Esophagus squamous epithelium (tissue), 4 donors: ENCODE results near the gene CAMTA1.

Experiments used
- CTCF ChIP-seq, 6 experiments: fragments of 450-650 bp in 4 of 6; fragments of 200-600 bp in 2 of 6; sonication (generic) in 2 of 6; IDR thresholded peaks; one replicate each; pipeline ENCODE4 v1.5.1; 2016 to 2019; ENCODE audit warnings: antibody characterized with exemption in 6 of 6, mild to moderate bottlenecking in 4 of 6, moderate library complexity in 4 of 6
- POLR2A ChIP-seq, 4 donors: fragments of 450-650 bp; IDR thresholded peaks; one replicate each; pipeline ENCODE4 v1.6.1; 2017; ENCODE audit warnings: antibody characterized with exemption in 4 of 4, mild to moderate bottlenecking in 4 of 4, moderate library complexity in 3 of 4

GRCh38 chr1:6913086-6913485 is 127.8 kb downstream of the CAMTA1 start:
- TF ChIP-seq CTCF (IDR thresholded peaks at IDR 0.05) = no peak
- TF ChIP-seq POLR2A (IDR thresholded peaks at IDR 0.05) = no peak
